ENCODE measurements around the gene GALNT8. TPM values are rescaled to one million over a fixed set of nuclear protein-coding genes. Genes with fewer than 3 reads are reported as not detected.

The GALNT8 gene
- total RNA-seq, 1 experiment from 2014 or later, result 8.8 TPM

DNA sequence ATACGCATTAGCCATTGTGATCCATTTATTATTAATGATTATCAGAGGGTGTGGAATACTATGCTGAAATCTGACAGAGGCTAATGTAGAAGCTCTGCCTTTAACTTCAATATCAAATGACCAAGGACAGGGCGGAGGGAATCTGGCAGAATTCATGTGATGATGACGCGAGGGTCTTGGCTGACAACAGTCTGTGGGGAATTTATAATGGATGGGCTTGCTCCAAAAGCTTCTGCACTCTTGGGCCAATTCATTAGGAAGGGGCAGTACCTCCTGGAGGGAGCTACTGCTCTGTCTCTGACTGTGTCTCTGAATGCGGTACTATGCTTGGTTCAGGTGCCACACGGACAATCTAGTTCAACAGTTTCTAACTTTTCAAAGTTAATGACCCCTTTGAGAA lies 46.2 kb downstream of the GALNT8 start:
- ChIA-PET POLR2A (no interaction called here), CTCF (interaction anchor here (0.6 kb wide), 1 partner anchor 8 kb away, joined by 3 read pairs; no protein-coding TSS in a partner anchor)
- TF ChIP-seq, protein P1, sequence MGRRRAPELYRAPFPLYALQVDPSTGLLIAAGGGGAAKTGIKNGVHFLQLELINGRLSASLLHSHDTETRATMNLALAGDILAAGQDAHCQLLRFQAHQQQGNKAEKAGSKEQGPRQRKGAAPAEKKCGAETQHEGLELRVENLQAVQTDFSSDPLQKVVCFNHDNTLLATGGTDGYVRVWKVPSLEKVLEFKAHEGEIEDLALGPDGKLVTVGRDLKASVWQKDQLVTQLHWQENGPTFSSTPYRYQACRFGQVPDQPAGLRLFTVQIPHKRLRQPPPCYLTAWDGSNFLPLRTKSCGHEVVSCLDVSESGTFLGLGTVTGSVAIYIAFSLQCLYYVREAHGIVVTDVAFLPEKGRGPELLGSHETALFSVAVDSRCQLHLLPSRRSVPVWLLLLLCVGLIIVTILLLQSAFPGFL (CRISPR knock-in tag; IDR thresholded peaks at IDR 0.05; ENCODE audit: borderline replicate concordance), result no peak
- TF ChIP-seq, protein P2, sequence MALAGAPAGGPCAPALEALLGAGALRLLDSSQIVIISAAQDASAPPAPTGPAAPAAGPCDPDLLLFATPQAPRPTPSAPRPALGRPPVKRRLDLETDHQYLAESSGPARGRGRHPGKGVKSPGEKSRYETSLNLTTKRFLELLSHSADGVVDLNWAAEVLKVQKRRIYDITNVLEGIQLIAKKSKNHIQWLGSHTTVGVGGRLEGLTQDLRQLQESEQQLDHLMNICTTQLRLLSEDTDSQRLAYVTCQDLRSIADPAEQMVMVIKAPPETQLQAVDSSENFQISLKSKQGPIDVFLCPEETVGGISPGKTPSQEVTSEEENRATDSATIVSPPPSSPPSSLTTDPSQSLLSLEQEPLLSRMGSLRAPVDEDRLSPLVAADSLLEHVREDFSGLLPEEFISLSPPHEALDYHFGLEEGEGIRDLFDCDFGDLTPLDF (CRISPR knock-in tag; IDR thresholded peaks at IDR 0.05), result no peak
- TF ChIP-seq FOXJ3 (CRISPR knock-in tag; IDR thresholded peaks at IDR 0.05; ENCODE audit: borderline replicate concordance) (no peak), ZNF671 (CRISPR knock-in tag; IDR thresholded peaks at IDR 0.05) (no peak), ERG (CRISPR knock-in tag; IDR thresholded peaks at IDR 0.05) (no peak), CREM (CRISPR knock-in tag; IDR thresholded peaks at IDR 0.05) (no peak), NR1H2 (CRISPR knock-in tag; IDR thresholded peaks at IDR 0.05) (no peak), ZBTB21 (CRISPR knock-in tag; IDR thresholded peaks at IDR 0.05; ENCODE audit: borderline replicate concordance) (no peak), ZNF263 (CRISPR knock-in tag; IDR thresholded peaks at IDR 0.05; ENCODE audit: low read depth) (no peak), RELA (CRISPR knock-in tag; IDR thresholded peaks at IDR 0.05; ENCODE audit: borderline replicate concordance) (no peak), GRHL2 (CRISPR knock-in tag; IDR thresholded peaks at IDR 0.05; ENCODE audit: insufficient replicate concordance, severe bottlenecking) (no peak), IRF1 (CRISPR knock-in tag; IDR thresholded peaks at IDR 0.05) (no peak), ZMAT4 (CRISPR knock-in tag; IDR thresholded peaks at IDR 0.05) (no peak)
- TF ChIP-seq, protein P3, sequence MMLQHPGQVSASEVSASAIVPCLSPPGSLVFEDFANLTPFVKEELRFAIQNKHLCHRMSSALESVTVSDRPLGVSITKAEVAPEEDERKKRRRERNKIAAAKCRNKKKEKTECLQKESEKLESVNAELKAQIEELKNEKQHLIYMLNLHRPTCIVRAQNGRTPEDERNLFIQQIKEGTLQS (CRISPR knock-in tag; conservative IDR thresholded peaks at IDR 0.05), result no peak
- Mint-ChIP-seq H3K9me3 (no peaks in the 10 kb centered on the region), H3K4me3 (no peak overlapping the region), H3K27ac (no peak overlapping the region), H3K4me1 (peaks cover 14% of the 10 kb centered on the region), H3K36me3 (peaks cover 10% of the 10 kb centered on the region; the same call in 1 of the 2 replicates), H3K27me3 (ENCODE audit: low read depth) (no peaks in the 10 kb centered on the region)
- DNase-seq (ENCODE audit: low spot score) (no peak), ATAC-seq (no peak)

DNA sequence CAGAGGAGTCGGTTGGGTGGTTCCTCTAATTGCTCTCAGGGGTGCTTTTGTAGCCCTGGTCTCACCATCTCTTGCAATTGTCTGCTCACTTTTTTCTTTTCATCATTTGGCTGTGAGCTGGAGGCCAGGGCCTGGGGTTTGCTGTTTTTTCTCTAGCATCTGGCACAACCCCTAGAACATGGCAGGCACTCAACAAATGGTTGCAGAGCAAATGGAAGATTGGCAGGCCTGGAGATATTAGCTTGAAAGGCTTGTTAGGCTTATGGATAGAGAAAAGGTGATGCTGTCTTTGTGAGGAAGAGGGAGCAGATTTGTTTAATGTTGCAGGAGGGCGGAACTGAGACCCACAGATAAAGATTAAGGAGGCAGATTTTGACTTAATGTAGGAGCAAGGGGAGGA lies 47.0 kb downstream of the GALNT8 start:
- CTCF ChIA-PET, result no interaction called here
- H3K36me3 Mint-ChIP-seq, result peaks cover 10% of the 10 kb centered on the region; the same call in 1 of the 2 replicates
- TF ChIP-seq ZNF396 (CRISPR knock-in tag; IDR thresholded peaks at IDR 0.05; ENCODE audit: borderline replicate concordance), result no peak
- TF ChIP-seq NFYB (CRISPR knock-in tag; conservative IDR thresholded peaks at IDR 0.05; ENCODE audit: low read depth), result no peak
- TF ChIP-seq, protein P4, sequence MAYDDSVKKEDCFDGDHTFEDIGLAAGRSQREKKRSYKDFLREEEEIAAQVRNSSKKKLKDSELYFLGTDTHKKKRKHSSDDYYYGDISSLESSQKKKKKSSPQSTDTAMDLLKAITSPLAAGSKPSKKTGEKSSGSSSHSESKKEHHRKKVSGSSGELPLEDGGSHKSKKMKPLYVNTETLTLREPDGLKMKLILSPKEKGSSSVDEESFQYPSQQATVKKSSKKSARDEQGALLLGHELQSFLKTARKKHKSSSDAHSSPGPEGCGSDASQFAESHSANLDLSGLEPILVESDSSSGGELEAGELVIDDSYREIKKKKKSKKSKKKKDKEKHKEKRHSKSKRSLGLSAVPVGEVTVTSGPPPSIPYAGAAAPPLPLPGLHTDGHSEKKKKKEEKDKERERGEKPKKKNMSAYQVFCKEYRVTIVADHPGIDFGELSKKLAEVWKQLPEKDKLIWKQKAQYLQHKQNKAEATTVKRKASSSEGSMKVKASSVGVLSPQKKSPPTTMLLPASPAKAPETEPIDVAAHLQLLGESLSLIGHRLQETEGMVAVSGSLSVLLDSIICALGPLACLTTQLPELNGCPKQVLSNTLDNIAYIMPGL (CRISPR knock-in tag; IDR thresholded peaks at IDR 0.05), result no peak
- TF ChIP-seq, protein P2 (CRISPR knock-in tag; IDR thresholded peaks at IDR 0.05), result no peak
- no peak for TF ChIP-seq PRRX2 (CRISPR knock-in tag; IDR thresholded peaks at IDR 0.05)
- no peak for TF ChIP-seq ZBTB21 (CRISPR knock-in tag; IDR thresholded peaks at IDR 0.05; ENCODE audit: borderline replicate concordance)
- TF ChIP-seq, protein P5, sequence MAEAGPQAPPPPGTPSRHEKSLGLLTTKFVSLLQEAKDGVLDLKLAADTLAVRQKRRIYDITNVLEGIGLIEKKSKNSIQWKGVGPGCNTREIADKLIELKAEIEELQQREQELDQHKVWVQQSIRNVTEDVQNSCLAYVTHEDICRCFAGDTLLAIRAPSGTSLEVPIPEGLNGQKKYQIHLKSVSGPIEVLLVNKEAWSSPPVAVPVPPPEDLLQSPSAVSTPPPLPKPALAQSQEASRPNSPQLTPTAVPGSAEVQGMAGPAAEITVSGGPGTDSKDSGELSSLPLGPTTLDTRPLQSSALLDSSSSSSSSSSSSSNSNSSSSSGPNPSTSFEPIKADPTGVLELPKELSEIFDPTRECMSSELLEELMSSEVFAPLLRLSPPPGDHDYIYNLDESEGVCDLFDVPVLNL (CRISPR knock-in tag; IDR thresholded peaks at IDR 0.05; ENCODE audit: borderline replicate concordance, low read depth), result no peak
- TF ChIP-seq TCF7 (CRISPR knock-in tag; IDR thresholded peaks at IDR 0.05; ENCODE audit: low read depth), result no peak
- no peak for TF ChIP-seq JAZF1 (CRISPR knock-in tag; IDR thresholded peaks at IDR 0.05)
- TF ChIP-seq HMGA2 (CRISPR knock-in tag; IDR thresholded peaks at IDR 0.05), result no peak
- TF ChIP-seq ZNF281 (CRISPR knock-in tag; IDR thresholded peaks at IDR 0.05), result no peak

More for the DNA sequence above, 47.0 kb downstream of the GALNT8 start:
- POLR2A ChIA-PET, result no interaction called here
- H3K27me3 Mint-ChIP-seq (ENCODE audit: low read depth), result no peaks in the 10 kb centered on the region
- DNase-seq (ENCODE audit: low spot score) (no peak), ATAC-seq (no peak)
- no peaks in the 10 kb centered on the region for H3K9me3 Mint-ChIP-seq
- no peak overlapping the region for H3K4me3 Mint-ChIP-seq
- H3K4me1 Mint-ChIP-seq, result peaks cover 14% of the 10 kb centered on the region
- no peak overlapping the region for H3K27ac Mint-ChIP-seq
